Measurements from ENCODE around the gene RBM19. TPM values are rescaled to one million over a fixed set of nuclear protein-coding genes. Genes with fewer than 3 reads are reported as not detected.
A peak's percentile ranks its signal among the peaks of the same experiment; 100 is the strongest.

The RBM19 gene
- polyA plus RNA-seq, 2 of the 4 experiments (the other 2 are of a cell fraction), result 16.0 to 18.6 TPM

DNA sequence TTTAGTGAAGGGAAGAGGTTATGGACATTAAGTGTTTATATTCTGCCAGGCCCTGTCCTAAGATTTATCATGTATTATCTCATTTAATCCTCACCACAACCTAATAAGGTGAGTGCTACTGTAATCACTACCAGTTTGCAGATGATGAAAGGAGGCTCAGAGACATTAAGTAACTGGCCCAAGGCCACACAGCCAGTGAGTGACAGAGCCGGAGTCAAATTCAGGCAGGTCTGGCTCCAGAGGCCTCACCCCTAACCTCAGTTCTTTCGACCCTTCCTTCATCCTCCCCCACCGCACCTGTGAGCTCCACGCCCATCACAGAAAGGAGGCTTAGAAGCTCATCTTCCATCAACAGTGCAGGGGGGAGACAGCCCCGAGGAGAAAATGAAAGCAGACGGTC, 197.3 kb downstream of the RBM19 start:
- Histone ChIP-seq H3K27ac (no peak overlapping the region), H3K4me3 (no peak overlapping the region), H3K4me1 (peaks cover 29% of the 10 kb centered on the region), H3K4me2 (no peak overlapping the region), H3K9me3 (no peaks in the 10 kb centered on the region)
- no peak for TF ChIP-seq SREBF2 (IDR thresholded peaks at IDR 0.05)
- TF ChIP-seq NPAS2 (CRISPR knock-in tag; IDR thresholded peaks at IDR 0.05; ENCODE audit: borderline replicate concordance), result no peak
- no peak for TF ChIP-seq JUNB (IDR thresholded peaks at IDR 0.05)
- TF ChIP-seq PBX3 (IDR thresholded peaks at IDR 0.05), result no peak
- TF ChIP-seq, protein P1, sequence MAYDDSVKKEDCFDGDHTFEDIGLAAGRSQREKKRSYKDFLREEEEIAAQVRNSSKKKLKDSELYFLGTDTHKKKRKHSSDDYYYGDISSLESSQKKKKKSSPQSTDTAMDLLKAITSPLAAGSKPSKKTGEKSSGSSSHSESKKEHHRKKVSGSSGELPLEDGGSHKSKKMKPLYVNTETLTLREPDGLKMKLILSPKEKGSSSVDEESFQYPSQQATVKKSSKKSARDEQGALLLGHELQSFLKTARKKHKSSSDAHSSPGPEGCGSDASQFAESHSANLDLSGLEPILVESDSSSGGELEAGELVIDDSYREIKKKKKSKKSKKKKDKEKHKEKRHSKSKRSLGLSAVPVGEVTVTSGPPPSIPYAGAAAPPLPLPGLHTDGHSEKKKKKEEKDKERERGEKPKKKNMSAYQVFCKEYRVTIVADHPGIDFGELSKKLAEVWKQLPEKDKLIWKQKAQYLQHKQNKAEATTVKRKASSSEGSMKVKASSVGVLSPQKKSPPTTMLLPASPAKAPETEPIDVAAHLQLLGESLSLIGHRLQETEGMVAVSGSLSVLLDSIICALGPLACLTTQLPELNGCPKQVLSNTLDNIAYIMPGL (CRISPR knock-in tag; IDR thresholded peaks at IDR 0.05; ENCODE audit: borderline replicate concordance), result no peak
- no peak for TF ChIP-seq FOSB (CRISPR knock-in tag; IDR thresholded peaks at IDR 0.05)
- TF ChIP-seq HOXA7 (CRISPR knock-in tag; IDR thresholded peaks at IDR 0.05), result no peak
- TF ChIP-seq RNF2 (IDR thresholded peaks at IDR 0.05; ENCODE audit: borderline replicate concordance, low read depth), result no peak
- TF ChIP-seq CBX2 (IDR thresholded peaks at IDR 0.05; ENCODE audit: borderline replicate concordance, low read depth), result no peak
- no peak for TF ChIP-seq KDM1A (IDR thresholded peaks at IDR 0.05; ENCODE audit: low read depth)
- TF ChIP-seq ZFP36 (IDR thresholded peaks at IDR 0.05; ENCODE audit: borderline replicate concordance, partially characterized antibody), result no peak
- TF ChIP-seq ZNF302 (CRISPR knock-in tag; IDR thresholded peaks at IDR 0.05), result no peak
- TF ChIP-seq MAFK (IDR thresholded peaks at IDR 0.05; ENCODE audit: partially characterized antibody), result no peak
- no peak for TF ChIP-seq HOXB13 (CRISPR knock-in tag; IDR thresholded peaks at IDR 0.05; ENCODE audit: low read depth)
- no peak for TF ChIP-seq POLR2A (IDR thresholded peaks at IDR 0.05; ENCODE audit: low read length)
- no peak for TF ChIP-seq CTCF (IDR thresholded peaks at IDR 0.05)
- TF ChIP-seq RAD21 (conservative IDR thresholded peaks at IDR 0.05 in 1 of 2, IDR thresholded peaks at IDR 0.05 in 1 of 2), result no peak
- no peak for TF ChIP-seq RARB (CRISPR knock-in tag; IDR thresholded peaks at IDR 0.05)
- no peak for TF ChIP-seq EHMT2 (IDR thresholded peaks at IDR 0.05; ENCODE audit: low read depth)
- 81% methylated on average over 6 of the region's 6 CpGs for WGBS (ENCODE audit: missing lambda C conversion rate)
- ChIA-PET CTCF (no interaction called here), POLR2A (no interaction called here)
- DNase-seq (ENCODE audit: low read depth in 1 of 2, low spot score in 1 of 2) (no peak), ATAC-seq (no peak), FAIRE-seq (no peak)

GRCh38 chr12:113766879-113767878, 198.9 kb downstream of the RBM19 start:
- TF ChIP-seq ZFP36 (IDR thresholded peaks at IDR 0.05; ENCODE audit: borderline replicate concordance, partially characterized antibody) (peak; percentile 95), KDM5A (IDR thresholded peaks at IDR 0.05) (no peak), NFE2L2 (conservative IDR thresholded peaks at IDR 0.05; ENCODE audit: low read length) (no peak), GATA3 (IDR thresholded peaks at IDR 0.05; ENCODE audit: borderline replicate concordance) (no peak), JUN (IDR thresholded peaks at IDR 0.05) (0 out of 5 replicates have a peak, but pooled peaks of 1 of the 2 experiments have one; percentile 7), FOSL2 (IDR thresholded peaks at IDR 0.05) (no peak), FOSL2 (CRISPR knock-in tag; IDR thresholded peaks at IDR 0.05) (peak; percentile 84), HOXB13 (CRISPR knock-in tag; IDR thresholded peaks at IDR 0.05; ENCODE audit: low read depth) (peak; percentile 44; the same call in 1 of the 2 replicates), FOXS1 (CRISPR knock-in tag; IDR thresholded peaks at IDR 0.05) (no peak), RCOR1 (IDR thresholded peaks at IDR 0.05; ENCODE audit: low read depth, low read length) (no peak), MAZ (IDR thresholded peaks at IDR 0.05; ENCODE audit: borderline replicate concordance, low read depth, low read length) (no peak), EHMT2 (IDR thresholded peaks at IDR 0.05; ENCODE audit: low read depth) (no peak), RARB (CRISPR knock-in tag; IDR thresholded peaks at IDR 0.05) (no peak), HDAC2 (IDR thresholded peaks at IDR 0.05) (no peak), EHF (CRISPR knock-in tag; IDR thresholded peaks at IDR 0.05) (no peak), RAD21 (conservative IDR thresholded peaks at IDR 0.05 in 1 of 2, IDR thresholded peaks at IDR 0.05 in 1 of 2) (no peak), TP53 (CRISPR knock-in tag; IDR thresholded peaks at IDR 0.05) (no peak)
- TF ChIP-seq, protein P2, sequence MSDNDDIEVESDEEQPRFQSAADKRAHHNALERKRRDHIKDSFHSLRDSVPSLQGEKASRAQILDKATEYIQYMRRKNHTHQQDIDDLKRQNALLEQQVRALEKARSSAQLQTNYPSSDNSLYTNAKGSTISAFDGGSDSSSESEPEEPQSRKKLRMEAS (IDR thresholded peaks at IDR 0.05), result no peak
- POLR2A ChIA-PET, result interaction anchor here (0.5 to 0.7 kb wide), 4 partner anchors 125 to 1996 kb away, joined by 3 to 4 read pairs (median 3); partner anchors contain the start of gene SLC8B1
- ATAC-seq (peak; percentile 81 to 84), DNase-seq (ENCODE audit: low read depth in 1 of 2, low spot score in 1 of 2) (peak; percentile 64 to 80), FAIRE-seq (no peak)
- H3K4me1 ChIP-seq, result peaks cover 23% of the 10 kb centered on the region
- no peak overlapping the region for H3K4me3 ChIP-seq
- 49% methylated on average over 10 of the region's 10 CpGs for WGBS (ENCODE audit: missing lambda C conversion rate)
- no peaks in the 10 kb centered on the region for H3K9me3 ChIP-seq
- H3K4me2 ChIP-seq, result peak overlapping the region; percentile 69
- CTCF ChIA-PET, result interaction anchor here (0.6 to 1.4 kb wide), 3 partner anchors 17 to 305 kb away, joined by 3 to 4 read pairs (median 3); no protein-coding TSS in a partner anchor
- peak overlapping the region; percentile 66 to 85 for H3K27ac ChIP-seq

Measured in A549 (cell line).